ENCODE measurements around the gene NXPH4. TPM values are rescaled to one million over a fixed set of nuclear protein-coding genes. Genes with fewer than 3 reads are reported as not detected.
A peak's percentile ranks its signal among the peaks of the same experiment; 100 is the strongest.

NXPH4 gene
- total RNA-seq, 2 experiments from 2014 or later: 5.3 to 10.5 TPM

- TF ChIP-seq EZH2phosphoT487 (IDR thresholded peaks at IDR 0.05; ENCODE audit: borderline replicate concordance, low read depth, low read length) (no peak), CTCF (conservative IDR thresholded peaks at IDR 0.05; ENCODE audit: low read length) (no peak)
- no peaks in the 10 kb centered on the region for H3K36me3 ChIP-seq (ENCODE audit: insufficient read depth, low read length)
- intact Hi-C loops (cut with micrococcal nuclease; ENCODE audit: unreplicated experiment): no loop called here
- POLR2A ChIA-PET: no interaction called here
- H4K20me1 ChIP-seq (ENCODE audit: insufficient read depth, low read length): no peaks in the 10 kb centered on the region
- BruUV-seq (replicated peaks): no TSS peak
- no peak for DNase-seq (ENCODE audit: low spot score)
- peaks cover 50% of the 10 kb centered on the region for H3K4me1 ChIP-seq (ENCODE audit: insufficient read depth, low read length, poor library complexity, severe bottlenecking)
- no peak overlapping the region for H3K4me3 ChIP-seq (ENCODE audit: low read depth, low read length, poor library complexity, severe bottlenecking)
- H3K9me3 ChIP-seq (ENCODE audit: low read length): no peaks in the 10 kb centered on the region
- CTCF ChIA-PET (ENCODE audit: unreplicated experiment): no interaction called here
- H3K27ac ChIP-seq (ENCODE audit: low read depth, low read length, poor library complexity, severe bottlenecking): no peak overlapping the region
- no peak overlapping the region for H2AFZ ChIP-seq (ENCODE audit: low read length)
- no peaks in the 10 kb centered on the region for H3K9me2 ChIP-seq (ENCODE audit: insufficient read depth, low read length)
- no peak overlapping the region for H3K4me2 ChIP-seq (ENCODE audit: low read length)
- H3K79me2 ChIP-seq (ENCODE audit: insufficient read depth, low read depth, low read length): no peaks in the 10 kb centered on the region; the same call in 1 of the 2 replicates
These were observed 7.8 kb downstream of the NXPH4 start for GRCh38 chr12:57224278-57224972.

- peak overlapping the region; percentile 65 for H2AFZ ChIP-seq (ENCODE audit: low read length)
- peaks cover 50% of the 10 kb centered on the region for H3K4me1 ChIP-seq (ENCODE audit: insufficient read depth, low read length, poor library complexity, severe bottlenecking)
- peak overlapping the region; percentile 18 for H3K27ac ChIP-seq (ENCODE audit: low read depth, low read length, poor library complexity, severe bottlenecking)
- H3K9me3 ChIP-seq (ENCODE audit: low read length): no peaks in the 10 kb centered on the region
- no peak for TF ChIP-seq EZH2phosphoT487 (IDR thresholded peaks at IDR 0.05; ENCODE audit: borderline replicate concordance, low read depth, low read length)
- peak; percentile 79 for TF ChIP-seq CTCF (conservative IDR thresholded peaks at IDR 0.05; ENCODE audit: low read length)
- H4K20me1 ChIP-seq (ENCODE audit: insufficient read depth, low read length): no peaks in the 10 kb centered on the region
- intact Hi-C loops (cut with micrococcal nuclease; ENCODE audit: unreplicated experiment): no loop called here
- no TSS peak for BruUV-seq (replicated peaks)
- no peaks in the 10 kb centered on the region for H3K9me2 ChIP-seq (ENCODE audit: insufficient read depth, low read length)
- H3K79me2 ChIP-seq (ENCODE audit: insufficient read depth, low read depth, low read length): peaks cover 7% of the 10 kb centered on the region; the same call in 1 of the 2 replicates
- peak; percentile 87 for DNase-seq (ENCODE audit: low spot score)
- ChIA-PET CTCF (ENCODE audit: unreplicated experiment) (interaction anchor here (0.5 kb wide), 1 partner anchor 11 kb away, joined by 3 read pairs; no protein-coding TSS in a partner anchor), POLR2A (interaction anchor here (3.1 kb wide), 1 partner anchor 14 kb away, joined by 17 read pairs; no protein-coding TSS in a partner anchor)
- H3K4me2 ChIP-seq (ENCODE audit: low read length): peak overlapping the region; percentile 88
- H3K4me3 ChIP-seq (ENCODE audit: low read depth, low read length, poor library complexity, severe bottlenecking): no peak overlapping the region
- H3K36me3 ChIP-seq (ENCODE audit: insufficient read depth, low read length): no peaks in the 10 kb centered on the region
These were observed 8.5 kb downstream of the NXPH4 start for GRCh38 chr12:57224973-57225679.
